ENCODE data around the gene RNF130.
A peak's percentile ranks its signal among the peaks of the same experiment; 100 is the strongest.
"Not testable (repeated sequence)": the region's sequence is repeated elsewhere in the genome, so short reads cannot be mapped to it uniquely, and the experiment has no call there.

The RNF130 gene

GRCh38 chr5:180097163-180097894 lies 25.8 kb upstream of the RNF130 start:
- H3K4me3 Mint-ChIP-seq: no peak overlapping the region
- no peaks in the 10 kb centered on the region for H3K4me1 Mint-ChIP-seq
- no peaks in the 10 kb centered on the region for H3K9me3 Mint-ChIP-seq
- no peak for ATAC-seq
- peaks cover 5% of the 10 kb centered on the region for H3K36me3 Mint-ChIP-seq
- H3K27ac Mint-ChIP-seq: peak overlapping the region; percentile 46
- DNase-seq (ENCODE audit: low spot score in 2 of 2): no peak

- Mint-ChIP-seq H3K4me3 (no peak overlapping the region), H3K36me3 (peaks cover 5% of the 10 kb centered on the region), H3K27ac (no peak overlapping the region), H3K4me1 (no peaks in the 10 kb centered on the region), H3K9me3 (no peaks in the 10 kb centered on the region)
- ATAC-seq: no peak
- no peak for DNase-seq (ENCODE audit: low spot score in 2 of 2)
Measured at GRCh38 chr5:180096616-180097015, 25.1 kb upstream of the RNF130 start.

- no peaks in the 10 kb centered on the region for H3K4me1 Mint-ChIP-seq
- no peak overlapping the region for H3K27ac Mint-ChIP-seq
- no peaks in the 10 kb centered on the region for H3K9me3 Mint-ChIP-seq
- H3K4me3 Mint-ChIP-seq: no peak overlapping the region
- ATAC-seq: no peak
- peaks cover 5% of the 10 kb centered on the region for H3K36me3 Mint-ChIP-seq
- DNase-seq (ENCODE audit: low spot score in 2 of 2): no peak
Measured at GRCh38 chr5:180095545-180095944, 24.0 kb upstream of the RNF130 start.

- Mint-ChIP-seq H3K36me3 (peaks cover 5% of the 10 kb centered on the region), H3K27ac (no peak overlapping the region), H3K9me3 (no peaks in the 10 kb centered on the region), H3K4me1 (peaks cover 6% of the 10 kb centered on the region), H3K4me3 (no peak overlapping the region)
- DNase-seq (ENCODE audit: low spot score in 2 of 2) (no peak), ATAC-seq (no peak)
Measured at GRCh38 chr5:180093651-180094382, 22.3 kb upstream of the RNF130 start.

GRCh38 chr5:180093241-180093640 lies 21.7 kb upstream of the RNF130 start:
- H3K36me3 Mint-ChIP-seq: peaks cover 5% of the 10 kb centered on the region
- no peak overlapping the region for H3K4me3 Mint-ChIP-seq
- ATAC-seq (no peak), DNase-seq (ENCODE audit: low spot score in 2 of 2) (no peak)
- no peaks in the 10 kb centered on the region for H3K9me3 Mint-ChIP-seq
- peaks cover 6% of the 10 kb centered on the region for H3K4me1 Mint-ChIP-seq
- peak overlapping the region; percentile 74 for H3K27ac Mint-ChIP-seq

- H3K4me3 Mint-ChIP-seq: peak overlapping the region; percentile 80
- ATAC-seq: no peak
- H3K9me3 Mint-ChIP-seq: no peaks in the 10 kb centered on the region
- H3K4me1 Mint-ChIP-seq: peaks cover 8% of the 10 kb centered on the region
- H3K36me3 Mint-ChIP-seq: no peaks in the 10 kb centered on the region
- DNase-seq (ENCODE audit: low spot score in 2 of 2): no peak
- H3K27ac Mint-ChIP-seq: no peak overlapping the region
Measured at GRCh38 chr5:180090769-180091546, 19.4 kb upstream of the RNF130 start.

GRCh38 chr5:180090098-180090768 lies 18.7 kb upstream of the RNF130 start:
- peak overlapping the region; percentile 80 for H3K4me3 Mint-ChIP-seq
- H3K36me3 Mint-ChIP-seq: no peaks in the 10 kb centered on the region
- H3K27ac Mint-ChIP-seq: no peak overlapping the region
- H3K9me3 Mint-ChIP-seq: no peaks in the 10 kb centered on the region
- peaks cover 13% of the 10 kb centered on the region for H3K4me1 Mint-ChIP-seq
- DNase-seq (ENCODE audit: low spot score in 2 of 2) (peak; percentile 86 to 91), ATAC-seq (peak; percentile 96)

- Mint-ChIP-seq H3K4me1 (peaks cover 13% of the 10 kb centered on the region), H3K4me3 (peak overlapping the region; percentile 80)
- not testable (repeated sequence) for H3K9me3 Mint-ChIP-seq; H3K27ac Mint-ChIP-seq; DNase-seq (ENCODE audit: low spot score in 2 of 2); ATAC-seq; H3K36me3 Mint-ChIP-seq
Measured at GRCh38 chr5:180089628-180090027, 18.1 kb upstream of the RNF130 start.

- no peak for ATAC-seq
- no peaks in the 10 kb centered on the region for H3K36me3 Mint-ChIP-seq
- DNase-seq (ENCODE audit: low spot score in 2 of 2): no peak
- no peaks in the 10 kb centered on the region for H3K9me3 Mint-ChIP-seq
- peaks cover 13% of the 10 kb centered on the region for H3K4me1 Mint-ChIP-seq
- no peak overlapping the region for H3K27ac Mint-ChIP-seq
- peak overlapping the region; percentile 80 for H3K4me3 Mint-ChIP-seq
Measured at GRCh38 chr5:180088561-180088960, 17.0 kb upstream of the RNF130 start.

- Mint-ChIP-seq H3K4me3 (no peak overlapping the region), H3K36me3 (no peaks in the 10 kb centered on the region), H3K9me3 (no peaks in the 10 kb centered on the region), H3K27ac (no peak overlapping the region), H3K4me1 (peaks cover 13% of the 10 kb centered on the region)
- ATAC-seq (no peak), DNase-seq (ENCODE audit: low spot score in 2 of 2) (no peak)
Measured at GRCh38 chr5:180086816-180087399, 15.3 kb upstream of the RNF130 start.

GRCh38 chr5:180085837-180086236 lies 14.3 kb upstream of the RNF130 start:
- no peaks in the 10 kb centered on the region for H3K9me3 Mint-ChIP-seq
- no peak overlapping the region for H3K4me3 Mint-ChIP-seq
- no peak overlapping the region for H3K27ac Mint-ChIP-seq
- ATAC-seq (no peak), DNase-seq (ENCODE audit: low spot score in 2 of 2) (no peak)
- H3K4me1 Mint-ChIP-seq: peaks cover 13% of the 10 kb centered on the region
- H3K36me3 Mint-ChIP-seq: no peaks in the 10 kb centered on the region

GRCh38 chr5:180084638-180085561 lies 13.3 kb upstream of the RNF130 start:
- no peaks in the 10 kb centered on the region for H3K9me3 Mint-ChIP-seq
- peaks cover 17% of the 10 kb centered on the region for H3K4me1 Mint-ChIP-seq
- H3K4me3 Mint-ChIP-seq: no peak overlapping the region
- DNase-seq (ENCODE audit: low spot score in 2 of 2) (no peak), ATAC-seq (no peak)
- no peak overlapping the region for H3K27ac Mint-ChIP-seq
- H3K36me3 Mint-ChIP-seq: no peaks in the 10 kb centered on the region

- H3K9me3 Mint-ChIP-seq: no peaks in the 10 kb centered on the region
- peaks cover 17% of the 10 kb centered on the region for H3K4me1 Mint-ChIP-seq
- ATAC-seq: no peak
- H3K27ac Mint-ChIP-seq: no peak overlapping the region
- H3K4me3 Mint-ChIP-seq: no peak overlapping the region
- H3K36me3 Mint-ChIP-seq: no peaks in the 10 kb centered on the region
- DNase-seq (ENCODE audit: low spot score in 2 of 2): no peak
Measured at GRCh38 chr5:180083529-180084060, 12.0 kb upstream of the RNF130 start.

All from stimulated activated effector memory CD8-positive, alpha-beta T cell treated with anti-CD3 and anti-CD28 coated beads, Interleukin-12 subunit alpha, Interleukin-12 subunit beta, amount 100 ng/mL, for 72 hours (primary cell).